ENCODE data around the gene ERCC3.

DNA sequence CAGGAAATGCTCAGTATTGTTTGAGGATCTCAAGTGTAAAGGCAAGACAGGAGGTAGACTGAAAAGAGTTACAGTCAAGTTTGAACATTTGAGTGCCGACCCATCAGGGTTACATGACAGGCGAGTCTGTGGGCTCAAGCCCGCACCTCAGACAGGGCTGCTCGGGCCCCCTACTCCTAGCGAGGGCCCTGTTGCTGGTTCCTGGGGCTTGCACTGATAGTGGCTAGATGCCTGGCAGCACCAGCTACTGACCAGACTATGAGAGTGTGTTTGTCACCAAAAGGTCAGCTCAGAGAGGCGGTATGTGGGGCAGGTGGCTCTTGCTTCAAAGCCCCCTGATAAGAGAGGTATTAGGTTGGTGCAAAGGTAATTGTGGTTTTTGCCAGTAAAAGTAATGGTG lies 38.2 kb downstream of the ERCC3 start:
- TF ChIP-seq, protein P1, sequence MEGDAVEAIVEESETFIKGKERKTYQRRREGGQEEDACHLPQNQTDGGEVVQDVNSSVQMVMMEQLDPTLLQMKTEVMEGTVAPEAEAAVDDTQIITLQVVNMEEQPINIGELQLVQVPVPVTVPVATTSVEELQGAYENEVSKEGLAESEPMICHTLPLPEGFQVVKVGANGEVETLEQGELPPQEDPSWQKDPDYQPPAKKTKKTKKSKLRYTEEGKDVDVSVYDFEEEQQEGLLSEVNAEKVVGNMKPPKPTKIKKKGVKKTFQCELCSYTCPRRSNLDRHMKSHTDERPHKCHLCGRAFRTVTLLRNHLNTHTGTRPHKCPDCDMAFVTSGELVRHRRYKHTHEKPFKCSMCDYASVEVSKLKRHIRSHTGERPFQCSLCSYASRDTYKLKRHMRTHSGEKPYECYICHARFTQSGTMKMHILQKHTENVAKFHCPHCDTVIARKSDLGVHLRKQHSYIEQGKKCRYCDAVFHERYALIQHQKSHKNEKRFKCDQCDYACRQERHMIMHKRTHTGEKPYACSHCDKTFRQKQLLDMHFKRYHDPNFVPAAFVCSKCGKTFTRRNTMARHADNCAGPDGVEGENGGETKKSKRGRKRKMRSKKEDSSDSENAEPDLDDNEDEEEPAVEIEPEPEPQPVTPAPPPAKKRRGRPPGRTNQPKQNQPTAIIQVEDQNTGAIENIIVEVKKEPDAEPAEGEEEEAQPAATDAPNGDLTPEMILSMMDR (IDR thresholded peaks at IDR 0.05), result no peak
- no peak for TF ChIP-seq POLR2A (IDR thresholded peaks at IDR 0.05)
